Measurements from ENCODE around the gene PPM1H.
"Not testable (repeated sequence)": the region's sequence is repeated elsewhere in the genome, so short reads cannot be mapped to it uniquely, and the experiment has no call there.

The PPM1H gene

GRCh38 chr12:62942316-62942715, 7.4 kb upstream of the PPM1H start:
- DNase-seq, result not testable (repeated sequence)

- no peak for DNase-seq
Observed at GRCh38 chr12:62934239-62934798, 631 bp downstream of the PPM1H start.

- no peak for DNase-seq
Observed at GRCh38 chr12:62933602-62934238, 1.2 kb downstream of the PPM1H start.

- DNase-seq, result no peak
Observed at GRCh38 chr12:62933220-62933601, 1.7 kb downstream of the PPM1H start.

- no peak for DNase-seq
Observed at GRCh38 chr12:62931477-62931876, 3.5 kb downstream of the PPM1H start.

GRCh38 chr12:62930546-62931425, 4.2 kb downstream of the PPM1H start:
- no peak for DNase-seq

GRCh38 chr12:62928632-62929031, 6.3 kb downstream of the PPM1H start:
- DNase-seq, result no peak

GRCh38 chr12:62925680-62926079, 9.3 kb downstream of the PPM1H start:
- no peak for DNase-seq

- no peak for DNase-seq
Observed at GRCh38 chr12:62924084-62924483, 10.9 kb downstream of the PPM1H start.

- DNase-seq, result no peak
Observed at GRCh38 chr12:62922539-62922938, 12.4 kb downstream of the PPM1H start.

GRCh38 chr12:62919838-62920237, 15.1 kb downstream of the PPM1H start:
- no peak for DNase-seq

- DNase-seq, result no peak
Observed at GRCh38 chr12:62917926-62918325, 17.0 kb downstream of the PPM1H start.

- no peak for DNase-seq
Observed at GRCh38 chr12:62916632-62917425, 18.1 kb downstream of the PPM1H start.

GRCh38 chr12:62915204-62915529, 19.8 kb downstream of the PPM1H start:
- DNase-seq, result no peak

- no peak for DNase-seq
Observed at GRCh38 chr12:62914443-62915203, 20.3 kb downstream of the PPM1H start.

- no peak for DNase-seq
Observed at GRCh38 chr12:62913380-62913779, 21.6 kb downstream of the PPM1H start.

GRCh38 chr12:62912644-62913043, 22.3 kb downstream of the PPM1H start:
- no peak for DNase-seq

GRCh38 chr12:62911286-62911685, 23.7 kb downstream of the PPM1H start:
- no peak for DNase-seq

GRCh38 chr12:62910549-62911169, 24.3 kb downstream of the PPM1H start:
- no peak for DNase-seq

GRCh38 chr12:62909340-62909739, 25.6 kb downstream of the PPM1H start:
- DNase-seq, result no peak

GRCh38 chr12:62908674-62909073, 26.3 kb downstream of the PPM1H start:
- DNase-seq, result no peak

GRCh38 chr12:62907561-62907960, 27.4 kb downstream of the PPM1H start:
- DNase-seq, result no peak

Data from activated naive CD4-positive, alpha-beta T cell (primary cell).